Measurements from ENCODE around the gene CIITA.
"Not testable (repeated sequence)": the region's sequence is repeated elsewhere in the genome, so short reads cannot be mapped to it uniquely, and the experiment has no call there.

GRCh38 chr16:10929097-10929496 lies 52.1 kb downstream of the CIITA start:
- TF ChIP-seq EZH2 (IDR thresholded peaks at IDR 0.05; ENCODE audit: insufficient read depth, poor library complexity, severe bottlenecking); EZH2phosphoT487 (IDR thresholded peaks at IDR 0.05; ENCODE audit: insufficient read depth, low read depth): not testable (repeated sequence)

Data from GM23248 (cell line).